ENCODE results near the gene PXDN.
"Not testable (repeated sequence)": the region's sequence is repeated elsewhere in the genome, so short reads cannot be mapped to it uniquely, and the experiment has no call there.

The PXDN gene

GRCh38 chr2:1701020-1701419, 43.3 kb downstream of the PXDN start:
- no peak for TF ChIP-seq CTCF (IDR thresholded peaks at IDR 0.05; ENCODE audit: low read depth, low read length)
- in situ Hi-C loops (cut with HindIII; ENCODE audit: low sequenced_read_pairs), result no loop called here
- no peak overlapping the region for H3K4me3 ChIP-seq (ENCODE audit: low read depth, low read length)
- no peak for DNase-seq (ENCODE audit: low read depth, low spot score)

GRCh38 chr2:1700427-1700826, 43.9 kb downstream of the PXDN start:
- DNase-seq (ENCODE audit: low read depth, low spot score); in situ Hi-C loops (cut with HindIII; ENCODE audit: low sequenced_read_pairs); H3K4me3 ChIP-seq (ENCODE audit: low read depth, low read length): not testable (repeated sequence)

- no peak for TF ChIP-seq CTCF (IDR thresholded peaks at IDR 0.05; ENCODE audit: low read depth, low read length)
- no peak overlapping the region for H3K4me3 ChIP-seq (ENCODE audit: low read depth, low read length)
- in situ Hi-C loops (cut with HindIII; ENCODE audit: low sequenced_read_pairs), result no loop called here
- DNase-seq (ENCODE audit: low read depth, low spot score), result no peak
Measured at GRCh38 chr2:1698188-1698945, 45.9 kb downstream of the PXDN start.

- TF ChIP-seq CTCF (IDR thresholded peaks at IDR 0.05; ENCODE audit: low read depth, low read length), result no peak
- H3K4me3 ChIP-seq (ENCODE audit: low read depth, low read length), result no peak overlapping the region
- no peak for DNase-seq (ENCODE audit: low read depth, low spot score)
- in situ Hi-C loops (cut with HindIII; ENCODE audit: low sequenced_read_pairs), result no loop called here
Measured at GRCh38 chr2:1697601-1698000, 46.7 kb downstream of the PXDN start.

- no peak for TF ChIP-seq CTCF (IDR thresholded peaks at IDR 0.05; ENCODE audit: low read depth, low read length)
- no peak overlapping the region for H3K4me3 ChIP-seq (ENCODE audit: low read depth, low read length)
- in situ Hi-C loops (cut with HindIII; ENCODE audit: low sequenced_read_pairs), result no loop called here
- DNase-seq (ENCODE audit: low read depth, low spot score), result no peak
Measured at GRCh38 chr2:1696472-1696871, 47.8 kb downstream of the PXDN start.

GRCh38 chr2:1694371-1695271, 49.7 kb downstream of the PXDN start:
- TF ChIP-seq CTCF (IDR thresholded peaks at IDR 0.05; ENCODE audit: low read depth, low read length), result no peak
- no peak for DNase-seq (ENCODE audit: low read depth, low spot score)
- in situ Hi-C loops (cut with HindIII; ENCODE audit: low sequenced_read_pairs), result no loop called here
- no peak overlapping the region for H3K4me3 ChIP-seq (ENCODE audit: low read depth, low read length)

- in situ Hi-C loops (cut with HindIII; ENCODE audit: low sequenced_read_pairs), result no loop called here
Measured at GRCh38 chr2:1693723-1694122, 50.6 kb downstream of the PXDN start.

More at GRCh38 chr2:1693723-1694122, 50.6 kb downstream of the PXDN start:
- no peak for DNase-seq (ENCODE audit: low read depth, low spot score)
- no peak overlapping the region for H3K4me3 ChIP-seq (ENCODE audit: low read depth, low read length)
- no peak for TF ChIP-seq CTCF (IDR thresholded peaks at IDR 0.05; ENCODE audit: low read depth, low read length)
